Pancreas (tissue), 10 donors: ENCODE data around the gene ADARB1. TPM values are rescaled to one million over a fixed set of nuclear protein-coding genes. Genes with fewer than 3 reads are reported as not detected.

Experiments used
- ATAC-seq, 4 donors: fragments of 200-7000 bp; cut with Tn5 transposase; one replicate each; pipeline versions ENCODE4 v1.8.0 to v1.9.1; 2020; ENCODE audit warnings: mild to moderate bottlenecking in 4 of 4, moderate library complexity in 4 of 4
- DNase-seq, 6 donors: peaks; one replicate each; pipeline ENCODE4 v3.0.0-alpha.2; 2020
- FAIRE-seq: peaks from 2 replicates; lab custom pipeline; 2012; peaks lifted over from hg19 to GRCh38; lab: Jason Lieb, UNC
- H3K27ac ChIP-seq, 4 donors: fragments of 200-600 bp; sonication (generic); 1 replicate in 3 of 4; 2 replicates in 1 of 4; pipeline versions ENCODE4 v1.5.0 to v1.8.0; 2020
- H3K27me3 ChIP-seq, 4 donors: fragments of 200-600 bp; one replicate each; pipeline ENCODE4 v1.8.0; 2021
- H3K36me3 ChIP-seq, 3 donors: fragments of 200-600 bp; sonication (generic) in 1 of 3; one replicate each; pipeline versions ENCODE4 v1.5.0 to v1.8.0; 2020 to 2021
- H3K4me1 ChIP-seq, 3 donors: fragments of 200-600 bp; one replicate each; pipeline ENCODE4 v1.8.0; 2021
- H3K4me3 ChIP-seq, 4 donors: fragments of 200-600 bp; sonication (generic) in 2 of 4; one replicate each; pipeline versions ENCODE4 v1.5.0 to v1.8.0; 2020 to 2021
- H3K9me3 ChIP-seq, 4 donors: fragments of 200-600 bp; one replicate each; pipeline ENCODE4 v1.8.0; 2021
- CTCF ChIP-seq, 4 donors: fragments of 200-600 bp; sonication (generic) in 3 of 4; IDR thresholded peaks; one replicate each; pipeline versions ENCODE4 v1.5.0 to v1.8.0; 2021; ENCODE audit warnings: antibody characterized with exemption in 4 of 4
- WGBS, 2 donors: extraction: QIAGEN DNeasy Blood & Tissue Kit; methylation state at CpG; one replicate each; pipeline ENCODE4 v1.1.7; 2013; 5-methylcytosine and 5-hydroxymethylcytosine counted together
- intact Hi-C, 3 donors: fragments of 100-400 bp; cut with DNase I; formaldehyde crosslinking; loops; one replicate each; pipeline versions ENCODE4 v1.11.1 to v1.14.2; 2022
- polyA plus RNA-seq, 2 donors: library from polyadenylated mRNA; stranded (reverse); fragments of 200-250 nt; gene quantifications; one replicate each; pipeline ENCODE4 v1.2.3, GENCODE V29; 2013
- total RNA-seq, 6 donors: library from RNA; stranded (reverse); fragmentation: NEBNext Ultra II Directional in 4 of 6; extraction: Animal tissue kit (Norgen Biotek cat#: 25700) in 4 of 6; gene quantifications; one replicate each; pipeline versions ENCODE4 v1.2.1 to v1.2.4, GENCODE V29; 2021 to 2023
- donor health status: healthy with polysubstance abuse.
- donor health status: DM: no; HTN: no; CAD: no; lungs with moderate emphysema.
- donor health status: DM: no; HTN: no; CAD: no.
- donor health status: control.
- donor health status: control.
- donor health status: Bipolar disorder and iron deficiency.
- donor health status: DM: yes; HTN: yes; CAD: no.
- donor health status: DM: no; HTN: no; CAD: no.
- donor health status: DM: no; HTN: no; CAD: no.
- donor health status: DM: yes; HTN: yes; CAD: no.

The ADARB1 gene
- total and polyA plus RNA-seq, 8 donors: 5.4 to 10.1 (median 6.3) TPM

GRCh38 chr21:45223236-45224185 is 149.1 kb downstream of the ADARB1 start:
- Histone ChIP-seq H3K27ac (no peak overlapping the region), H3K27me3 (peaks cover 0 to under 1% (median 0%) of the 10 kb centered on the region in 4 donors), H3K4me3 (no peak overlapping the region), H3K4me1 (no peaks in the 10 kb centered on the region), H3K36me3 (no peaks in the 10 kb centered on the region), H3K9me3 (no peaks in the 10 kb centered on the region)
- ATAC-seq: no peak
- DNase-seq: peak in 1 of 6 donors; percentile 60
- 89 to 92% methylated on average over 36 of the region's 36 CpGs for WGBS, 2 donors
- intact Hi-C loops: no loop called here
- no peak for TF ChIP-seq CTCF (IDR thresholded peaks at IDR 0.05)
- no peak for FAIRE-seq

- peak in 2 of 4 donors; percentile 31 to 48 for ATAC-seq
- 84 to 88% methylated on average over 24 of the region's 24 CpGs for WGBS, 2 donors
- Histone ChIP-seq H3K4me1 (no peaks in the 10 kb centered on the region), H3K36me3 (no peaks in the 10 kb centered on the region), H3K27me3 (peaks cover 0 to 3% (median 0%) of the 10 kb centered on the region in 4 donors), H3K27ac (no peak overlapping the region), H3K4me3 (no peak overlapping the region), H3K9me3 (no peaks in the 10 kb centered on the region)
- intact Hi-C loops: no loop called here
- TF ChIP-seq CTCF (IDR thresholded peaks at IDR 0.05): no peak
- DNase-seq: peak in 2 of 6 donors; percentile 41 to 77
- FAIRE-seq: no peak
Observed at GRCh38 chr21:45224189-45224938, 150.0 kb downstream of the ADARB1 start.

GRCh38 chr21:45225041-45225740 is 150.8 kb downstream of the ADARB1 start:
- FAIRE-seq (no peak), ATAC-seq (no peak), DNase-seq (no peak)
- 87 to 96% methylated on average over 11 of the region's 11 CpGs for WGBS, 2 donors
- no peaks in the 10 kb centered on the region for H3K36me3 ChIP-seq
- TF ChIP-seq CTCF (IDR thresholded peaks at IDR 0.05): no peak
- H3K4me3 ChIP-seq: no peak overlapping the region
- H3K9me3 ChIP-seq: no peaks in the 10 kb centered on the region
- intact Hi-C loops: no loop called here
- H3K4me1 ChIP-seq: no peaks in the 10 kb centered on the region
- H3K27ac ChIP-seq: no peak overlapping the region
- H3K27me3 ChIP-seq: peaks cover 0 to 3% (median 0%) of the 10 kb centered on the region in 4 donors

GRCh38 chr21:45225741-45226327 is 151.5 kb downstream of the ADARB1 start:
- H3K27me3 ChIP-seq: peaks cover 0 to 3% (median 0%) of the 10 kb centered on the region in 4 donors
- H3K27ac ChIP-seq: no peak overlapping the region
- DNase-seq (no peak), FAIRE-seq (no peak), ATAC-seq (no peak)
- H3K4me1 ChIP-seq: no peaks in the 10 kb centered on the region
- intact Hi-C loops: no loop called here
- WGBS, 2 donors: 78 to 87% methylated on average over 16 of the region's 16 CpGs
- no peaks in the 10 kb centered on the region for H3K36me3 ChIP-seq
- no peak overlapping the region for H3K4me3 ChIP-seq
- TF ChIP-seq CTCF (IDR thresholded peaks at IDR 0.05): no peak
- H3K9me3 ChIP-seq: no peaks in the 10 kb centered on the region
